IPS DF 4.7 (cell line): ENCODE measurements around the gene ABCB8.

Source experiments
- DNase-seq: peaks from one replicate; pipeline ENCODE4 v3.0.0-alpha.2; 2013; ENCODE audit warnings: low spot score; ENCODE audit errors: extremely low read depth

The ABCB8 gene

DNA sequence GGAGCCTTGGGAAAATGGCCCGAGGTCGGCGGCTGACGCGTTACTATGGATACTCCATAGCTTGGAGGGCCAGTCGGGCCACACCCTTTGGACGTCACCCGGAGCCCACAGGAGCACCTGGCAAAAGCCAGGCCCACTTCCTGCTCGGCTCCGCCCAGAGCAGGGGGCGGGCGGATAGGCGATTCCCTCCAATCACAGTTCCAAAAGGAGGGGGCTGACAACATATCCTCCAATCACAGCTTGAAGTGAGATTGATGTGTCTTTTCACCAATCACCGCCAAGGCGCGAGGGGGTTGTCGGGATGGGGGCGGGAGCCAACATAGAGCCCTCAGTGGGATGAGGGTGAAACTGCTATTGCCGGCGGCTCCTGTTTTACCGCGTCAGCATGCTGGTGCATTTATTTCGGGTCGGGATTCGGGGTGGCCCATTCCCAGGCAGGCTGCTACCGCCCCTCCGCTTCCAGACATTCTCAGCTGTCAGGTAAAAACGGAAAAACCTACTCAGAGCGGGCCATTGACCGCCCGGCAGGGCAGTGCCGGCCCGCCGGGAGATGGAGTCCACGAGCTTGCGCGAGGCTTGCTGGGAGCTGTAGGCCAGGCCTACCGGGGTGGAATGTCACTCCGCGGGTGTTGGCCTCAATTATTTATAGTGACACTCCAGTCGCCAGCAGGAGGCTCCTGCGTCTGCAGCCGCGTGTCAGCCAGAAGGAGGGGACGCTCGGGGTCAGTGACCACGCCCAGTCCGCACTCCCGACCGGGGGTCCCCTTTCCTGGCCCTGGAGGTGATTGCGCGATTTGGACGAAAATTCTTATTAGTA, at the start of gene ABCB8:
ABCB8 (plus strand) TSS at position 320 of the 817 bp plus-strand sequence; CDS start at position 386, 66 bp downstream.
- peak; percentile 93 for DNase-seq

DNA sequence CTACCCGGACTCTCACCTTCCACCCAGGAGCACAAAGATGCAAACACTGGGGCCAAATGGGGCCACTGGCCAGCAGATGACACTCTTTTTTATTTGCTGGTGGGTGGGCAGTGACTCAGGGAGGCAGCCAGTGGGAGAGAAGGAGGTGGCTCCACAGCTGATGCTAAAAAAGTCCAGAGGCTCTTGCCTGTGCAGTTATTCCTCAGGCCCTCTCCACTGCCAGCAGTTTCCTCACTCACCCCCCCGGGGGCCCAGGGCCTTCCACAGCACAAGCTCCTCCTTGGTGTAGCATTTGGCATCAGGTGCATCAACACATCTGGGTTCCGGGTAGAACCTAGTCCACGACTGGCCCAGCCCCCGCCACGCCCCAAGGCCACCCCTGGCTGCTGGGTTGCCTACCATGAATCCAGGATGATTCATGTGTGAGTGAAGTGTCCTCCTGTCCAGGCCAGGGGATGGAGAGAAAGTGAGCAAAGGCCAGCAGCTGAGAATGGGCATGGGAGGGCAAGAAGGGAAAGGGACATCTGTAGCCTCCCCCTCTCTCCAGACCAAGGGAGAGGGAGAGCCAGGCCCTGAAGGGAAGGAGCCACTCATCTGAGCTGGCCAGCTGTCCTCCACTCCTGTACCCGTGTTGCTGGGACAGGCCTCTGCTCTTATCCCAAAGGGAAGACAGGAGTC, 48.4 kb upstream of the ABCB8 start:
- no peak for DNase-seq

DNA sequence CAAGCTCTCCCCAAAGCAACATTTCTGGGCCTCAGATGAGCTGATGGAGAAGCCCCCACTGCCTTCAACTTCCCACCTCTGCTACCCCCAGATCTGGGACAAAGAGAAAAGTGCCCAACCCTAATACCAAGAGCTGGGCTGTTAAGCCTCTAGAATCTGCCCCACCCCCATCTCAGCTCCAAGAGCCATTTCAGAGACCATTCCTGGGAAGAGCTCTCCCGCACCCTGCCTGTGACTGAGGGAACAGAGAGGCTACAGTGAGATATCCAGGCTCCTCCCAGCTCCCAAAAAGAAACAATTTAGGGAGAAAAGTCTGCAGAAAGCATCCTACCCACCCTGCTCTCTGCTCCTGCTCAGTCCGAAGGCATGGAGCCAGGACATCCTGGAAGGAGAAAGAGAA, 47.6 kb upstream of the ABCB8 start:
- DNase-seq = no peak

DNA sequence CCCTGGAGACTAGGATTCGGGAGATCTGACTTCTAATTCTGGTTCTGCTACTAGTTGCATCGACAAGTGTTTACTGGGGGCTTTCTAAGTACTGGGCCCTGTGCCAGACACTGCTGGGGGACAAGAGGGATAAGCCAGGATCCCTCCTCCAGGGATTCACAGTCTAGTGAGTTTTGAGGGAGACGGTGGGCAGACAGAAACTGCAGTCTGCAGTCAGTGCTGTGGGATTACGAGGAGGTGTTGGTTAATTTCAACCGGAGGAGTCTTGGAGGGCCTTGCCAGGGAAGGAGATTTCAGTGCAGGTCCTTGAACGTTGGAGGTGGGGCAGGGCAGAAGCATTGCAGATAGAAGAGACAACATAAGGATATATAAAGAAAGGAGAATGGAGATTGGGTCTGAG, 46.6 kb upstream of the ABCB8 start:
- no peak for DNase-seq

DNA sequence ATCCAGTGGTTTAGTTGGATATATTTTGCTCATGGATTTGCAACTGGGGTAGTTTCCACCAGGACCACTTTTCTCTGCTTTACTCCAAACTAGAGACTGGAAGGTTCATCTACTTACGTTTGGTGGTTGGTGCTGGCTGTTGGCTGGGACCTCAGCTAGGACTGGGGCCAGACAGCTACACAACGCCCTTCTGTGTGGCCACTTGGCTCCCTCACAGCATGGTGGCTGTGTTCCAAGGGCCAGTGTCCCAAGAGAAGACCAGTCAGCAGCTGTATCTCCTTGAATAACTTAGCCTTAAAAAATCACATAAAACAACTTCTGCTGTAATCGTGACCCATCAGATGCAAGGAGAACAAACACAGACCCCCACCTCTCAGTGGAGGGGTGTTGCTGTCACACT, 45.9 kb upstream of the ABCB8 start:
- no peak for DNase-seq

DNA sequence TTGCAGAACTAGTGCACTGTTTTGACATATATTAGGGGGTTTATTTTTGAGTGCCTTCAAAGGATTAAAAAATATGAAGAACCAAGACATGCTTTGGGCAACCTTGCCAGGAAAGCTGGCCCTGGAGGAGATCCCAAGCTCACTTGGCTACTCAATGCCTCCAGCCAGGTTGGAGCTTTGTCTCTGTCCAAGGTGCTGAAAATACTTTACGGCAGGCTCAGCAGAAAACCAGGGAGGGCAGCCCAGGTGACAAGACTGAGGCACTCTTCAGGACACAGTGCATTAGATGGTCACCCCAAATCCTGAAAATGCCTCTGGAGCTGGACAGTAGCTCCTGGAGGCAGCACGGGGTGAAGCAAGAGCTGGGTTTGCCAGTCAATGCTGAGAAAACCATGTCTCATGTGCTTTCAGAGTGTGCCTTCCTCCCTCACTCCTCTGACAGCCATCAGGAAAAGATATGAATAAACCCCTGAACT, 44.3 kb upstream of the ABCB8 start:
- no peak for DNase-seq

DNA sequence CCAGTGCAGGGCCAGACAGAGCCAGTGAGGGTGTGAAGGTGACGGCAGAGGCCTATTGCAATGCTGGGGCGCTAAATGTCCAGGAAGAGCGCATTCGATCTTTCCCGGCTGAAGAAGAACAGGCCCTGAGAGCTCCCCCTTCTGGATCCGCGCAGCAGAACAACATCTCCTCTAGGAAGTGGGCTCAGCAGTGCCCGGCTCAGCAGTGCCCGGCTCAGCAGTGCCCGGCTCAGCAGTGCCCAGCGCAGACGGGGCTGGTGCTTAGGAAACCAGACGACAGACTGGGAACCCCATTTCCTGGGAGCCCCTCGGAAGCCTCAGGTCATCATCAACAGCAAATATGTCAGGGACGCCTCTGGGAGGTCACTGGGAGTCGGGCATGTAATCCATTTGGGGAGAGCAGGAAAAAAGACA, 42.1 kb upstream of the ABCB8 start:
- DNase-seq = no peak

DNA sequence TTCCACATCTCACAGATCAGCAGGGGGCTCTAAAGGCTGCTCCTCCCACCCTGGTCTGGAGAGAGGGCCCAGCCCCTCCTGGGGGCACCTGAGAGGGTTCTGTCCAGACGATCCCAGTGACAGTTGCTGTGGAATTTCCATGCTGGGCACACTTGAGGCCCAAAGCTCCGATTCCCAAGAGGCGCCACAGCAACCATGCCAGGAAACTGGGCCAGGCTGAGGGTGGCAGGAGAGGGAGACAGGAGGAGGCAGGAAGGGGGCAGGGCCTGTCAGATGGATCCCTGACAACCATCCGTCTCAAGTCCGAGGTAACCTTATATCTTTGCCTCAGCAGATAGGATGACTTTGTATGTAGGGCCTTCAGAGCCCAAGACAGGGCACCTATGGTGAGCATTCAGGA, 41.7 kb upstream of the ABCB8 start:
- DNase-seq = no peak

DNA sequence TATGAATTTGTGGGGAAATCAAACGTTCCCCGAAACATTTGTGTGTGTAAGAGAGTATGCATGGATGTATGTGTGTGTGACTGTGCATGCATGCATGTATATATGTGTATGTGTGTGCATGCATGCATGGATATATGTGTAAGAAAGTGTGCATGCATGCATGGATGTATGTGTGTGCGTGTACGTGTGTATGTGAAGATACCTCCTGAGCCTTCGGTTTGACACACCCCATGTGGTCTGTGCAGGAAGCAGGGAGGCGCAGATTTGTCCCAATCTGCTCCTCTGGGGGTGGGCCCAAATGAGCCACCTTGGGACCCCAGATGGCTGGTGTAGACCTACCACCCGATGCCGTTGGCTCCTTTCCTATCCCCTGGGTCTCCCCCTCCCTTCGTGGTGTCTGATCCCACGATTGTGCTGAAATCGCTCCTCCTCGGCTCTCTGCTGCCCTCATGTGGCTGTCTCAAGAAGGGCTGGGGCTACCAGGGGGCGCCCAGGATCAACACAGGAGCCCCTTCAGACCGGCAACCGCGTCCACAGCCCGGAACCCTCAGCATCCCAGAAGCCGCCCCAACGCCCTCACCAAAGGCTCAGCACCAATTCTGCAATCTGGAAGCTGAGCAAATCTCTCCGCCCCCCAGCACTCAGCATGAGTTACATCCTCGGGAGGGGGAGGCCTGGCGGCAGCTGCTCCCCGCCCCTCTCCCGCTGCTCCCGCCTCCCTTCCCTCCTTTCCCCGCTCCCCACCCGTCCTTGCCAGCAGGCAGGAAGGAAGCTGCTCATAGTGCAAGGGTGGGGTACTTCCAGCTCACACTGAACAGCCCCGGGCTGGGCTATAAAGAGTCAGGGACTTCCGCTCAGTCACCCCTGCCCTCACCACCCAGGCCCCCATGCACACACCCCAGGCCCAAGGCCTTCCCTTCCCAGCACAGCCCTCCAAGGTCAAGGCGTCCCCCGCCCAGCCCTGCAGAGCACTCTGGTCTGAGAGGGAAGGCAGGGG, 39.7 kb upstream of the ABCB8 start:
- DNase-seq = no peak

DNA sequence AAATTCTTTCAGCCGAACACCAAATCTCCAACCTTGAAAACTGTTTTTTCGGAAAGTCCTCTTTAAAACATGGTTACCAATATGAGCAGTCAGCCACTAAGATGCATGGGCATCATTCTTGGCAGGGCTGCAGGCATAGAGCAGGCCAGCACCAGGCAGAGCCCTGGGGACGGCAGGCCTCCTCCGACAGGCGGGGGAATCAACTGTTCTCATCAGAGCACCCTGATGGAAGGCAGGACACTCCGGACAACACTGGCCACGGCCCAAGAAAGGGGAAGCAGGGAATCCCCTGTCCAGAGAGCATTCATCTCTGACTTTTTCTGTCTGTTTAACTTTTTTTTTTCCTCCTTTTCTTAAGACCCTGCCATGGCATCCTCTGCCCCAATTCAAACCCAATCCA, 38.8 kb upstream of the ABCB8 start:
- DNase-seq = no peak

DNA sequence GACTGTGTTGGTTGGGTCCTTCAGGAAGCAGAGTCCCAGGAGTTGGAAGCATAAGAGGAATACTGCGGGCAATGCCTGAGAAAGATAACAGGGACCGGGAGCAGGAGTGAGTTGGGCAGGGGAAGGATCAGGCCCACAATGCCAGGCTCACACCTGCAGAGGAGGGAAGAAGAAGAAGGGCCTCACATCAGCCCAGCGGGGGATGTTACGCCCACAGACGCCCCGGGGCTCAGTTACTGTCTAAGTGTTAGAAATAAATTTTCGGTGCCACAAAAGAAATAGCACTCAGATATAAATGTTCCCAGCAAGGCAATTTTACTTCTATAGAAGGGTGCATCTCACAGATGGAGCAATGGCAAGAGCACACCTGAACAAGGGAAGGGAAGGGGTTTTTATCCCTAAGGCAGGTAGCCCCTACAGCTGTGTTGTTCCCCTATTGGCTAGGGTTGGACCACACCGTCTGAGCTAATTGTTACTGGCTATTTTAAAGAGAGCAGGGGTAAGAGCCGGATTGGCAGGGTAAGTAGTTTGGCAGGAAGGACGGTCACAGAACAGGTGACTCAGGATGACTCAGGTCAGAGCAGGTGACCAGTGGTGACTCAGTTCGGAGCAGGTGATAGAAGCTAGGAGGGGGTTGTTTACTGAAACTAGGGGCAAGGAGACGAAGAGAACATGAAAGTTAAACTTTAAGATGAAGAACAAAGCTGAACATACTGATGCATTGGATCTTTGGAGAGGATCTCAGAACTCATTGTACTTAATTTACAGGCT, 37.6 kb upstream of the ABCB8 start, which contains the start of gene NOS3:
NOS3 (plus strand) TSS at position 602 of the 771 bp plus-strand sequence. CDS start 2,787 bp downstream, outside the sequence.
- DNase-seq = no peak

DNA sequence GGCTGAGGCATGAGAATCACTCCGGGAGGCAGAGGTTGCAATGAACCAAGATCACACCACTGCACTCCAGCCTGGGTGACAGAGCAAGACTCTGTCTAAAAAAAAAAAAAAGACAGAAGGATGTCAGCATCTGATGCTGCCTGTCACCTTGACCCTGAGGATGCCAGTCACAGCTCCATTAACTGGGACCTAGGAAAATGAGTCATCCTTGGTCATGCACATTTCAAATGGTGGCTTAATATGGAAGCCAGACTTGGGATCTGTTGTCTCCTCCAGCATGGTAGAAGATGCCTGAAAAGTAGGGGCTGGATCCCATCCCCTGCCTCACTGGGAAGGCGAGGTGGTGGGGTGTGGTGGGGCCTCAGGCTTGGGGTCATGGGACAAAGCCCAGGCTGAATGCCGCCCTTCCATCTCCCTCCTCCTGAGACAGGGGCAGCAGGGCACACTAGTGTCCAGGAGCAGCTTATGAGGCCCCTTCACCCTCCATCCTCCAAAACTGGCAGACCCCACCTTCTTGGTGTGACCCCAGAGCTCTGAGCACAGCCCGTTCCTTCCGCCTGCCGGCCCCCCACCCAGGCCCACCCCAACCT, 36.1 kb upstream of the ABCB8 start:
- DNase-seq = no peak

DNA sequence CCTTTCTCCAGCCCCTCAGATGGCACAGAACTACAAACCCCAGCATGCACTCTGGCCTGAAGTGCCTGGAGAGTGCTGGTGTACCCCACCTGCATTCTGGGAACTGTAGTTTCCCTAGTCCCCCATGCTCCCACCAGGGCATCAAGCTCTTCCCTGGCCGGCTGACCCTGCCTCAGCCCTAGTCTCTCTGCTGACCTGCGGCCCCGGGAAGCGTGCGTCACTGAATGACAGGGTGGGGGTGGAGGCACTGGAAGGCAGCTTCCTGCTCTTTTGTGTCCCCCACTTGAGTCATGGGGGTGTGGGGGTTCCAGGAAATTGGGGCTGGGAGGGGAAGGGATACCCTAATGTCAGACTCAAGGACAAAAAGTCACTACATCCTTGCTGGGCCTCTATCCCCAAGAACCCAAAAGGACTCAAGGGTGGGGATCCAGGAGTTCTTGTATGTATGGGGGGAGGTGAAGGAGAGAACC, 35.4 kb upstream of the ABCB8 start:
- DNase-seq = no peak

DNA sequence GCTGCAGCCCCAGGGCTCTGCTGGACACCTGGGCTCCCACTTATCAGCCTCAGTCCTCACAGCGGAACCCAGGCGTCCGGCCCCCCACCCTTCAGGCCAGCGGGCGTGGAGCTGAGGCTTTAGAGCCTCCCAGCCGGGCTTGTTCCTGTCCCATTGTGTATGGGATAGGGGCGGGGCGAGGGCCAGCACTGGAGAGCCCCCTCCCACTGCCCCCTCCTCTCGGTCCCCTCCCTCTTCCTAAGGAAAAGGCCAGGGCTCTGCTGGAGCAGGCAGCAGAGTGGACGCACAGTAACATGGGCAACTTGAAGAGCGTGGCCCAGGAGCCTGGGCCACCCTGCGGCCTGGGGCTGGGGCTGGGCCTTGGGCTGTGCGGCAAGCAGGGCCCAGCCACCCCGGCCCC, 34.7 kb upstream of the ABCB8 start:
- DNase-seq = no peak

DNA sequence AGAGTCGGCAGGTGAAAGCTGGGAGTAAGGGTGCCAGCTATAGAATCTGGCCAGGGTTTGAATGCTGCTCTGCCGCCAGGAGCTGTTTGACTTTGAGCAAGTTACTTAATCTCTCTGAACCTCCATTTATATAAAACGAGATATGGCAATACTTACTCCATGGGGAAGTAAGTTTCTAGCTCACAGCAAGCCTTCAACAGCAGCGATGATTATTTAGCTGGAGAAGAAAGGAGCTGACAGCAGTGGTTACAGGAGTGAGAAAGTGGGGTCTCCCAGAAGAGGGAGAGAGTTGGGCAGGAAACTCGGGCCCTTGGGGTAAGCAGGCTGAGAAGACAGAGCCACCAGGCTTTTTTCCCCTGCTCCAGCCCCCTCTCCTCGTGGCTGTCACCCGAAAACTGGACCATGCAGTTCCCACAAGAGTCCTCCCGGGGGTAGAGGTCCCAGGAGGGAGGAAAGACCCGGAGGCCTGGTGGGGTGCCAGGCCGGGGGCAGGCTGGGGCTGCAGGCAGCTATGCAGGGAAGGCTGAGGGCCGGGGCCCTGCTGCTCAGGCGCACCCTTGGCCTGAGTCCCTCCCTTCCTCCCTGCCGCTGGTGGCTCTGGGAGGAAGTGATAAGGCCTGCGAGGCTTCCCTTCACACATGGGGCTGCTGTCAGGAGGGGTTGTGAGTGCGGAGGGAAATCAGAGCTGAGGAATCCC, 34.0 kb upstream of the ABCB8 start:
- DNase-seq = no peak

DNA sequence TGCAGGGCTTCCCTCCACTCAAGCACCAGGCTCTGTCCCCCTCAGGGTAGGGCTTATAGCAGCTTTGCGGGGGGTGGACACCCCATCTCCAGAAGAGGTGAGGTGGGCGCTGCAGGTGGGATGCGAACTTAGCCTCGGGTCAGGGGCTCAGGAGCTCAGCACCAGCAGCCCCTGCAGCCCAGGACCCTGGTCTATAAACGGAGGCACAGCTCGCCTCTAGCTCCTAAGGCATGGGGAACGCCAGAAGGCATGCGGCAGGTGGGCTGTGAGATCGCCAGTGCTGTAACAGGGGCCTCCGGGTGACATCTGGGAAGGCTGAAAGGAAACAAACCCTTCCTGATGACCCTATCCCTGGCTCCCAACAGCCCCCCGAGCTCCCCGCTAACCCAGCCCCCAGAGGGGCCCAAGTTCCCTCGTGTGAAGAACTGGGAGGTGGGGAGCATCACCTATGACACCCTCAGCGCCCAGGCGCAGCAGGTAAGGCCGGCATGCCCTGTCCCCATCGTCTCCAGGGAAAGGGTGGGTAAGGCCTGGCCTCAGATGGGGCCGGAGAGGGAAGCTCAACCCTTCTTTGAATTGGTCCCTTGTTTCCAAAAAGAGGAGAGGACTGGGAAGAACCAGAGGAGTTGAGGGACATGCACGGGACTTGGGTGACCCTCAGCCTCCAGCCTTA, 33.3 kb upstream of the ABCB8 start:
- DNase-seq = no peak

DNA sequence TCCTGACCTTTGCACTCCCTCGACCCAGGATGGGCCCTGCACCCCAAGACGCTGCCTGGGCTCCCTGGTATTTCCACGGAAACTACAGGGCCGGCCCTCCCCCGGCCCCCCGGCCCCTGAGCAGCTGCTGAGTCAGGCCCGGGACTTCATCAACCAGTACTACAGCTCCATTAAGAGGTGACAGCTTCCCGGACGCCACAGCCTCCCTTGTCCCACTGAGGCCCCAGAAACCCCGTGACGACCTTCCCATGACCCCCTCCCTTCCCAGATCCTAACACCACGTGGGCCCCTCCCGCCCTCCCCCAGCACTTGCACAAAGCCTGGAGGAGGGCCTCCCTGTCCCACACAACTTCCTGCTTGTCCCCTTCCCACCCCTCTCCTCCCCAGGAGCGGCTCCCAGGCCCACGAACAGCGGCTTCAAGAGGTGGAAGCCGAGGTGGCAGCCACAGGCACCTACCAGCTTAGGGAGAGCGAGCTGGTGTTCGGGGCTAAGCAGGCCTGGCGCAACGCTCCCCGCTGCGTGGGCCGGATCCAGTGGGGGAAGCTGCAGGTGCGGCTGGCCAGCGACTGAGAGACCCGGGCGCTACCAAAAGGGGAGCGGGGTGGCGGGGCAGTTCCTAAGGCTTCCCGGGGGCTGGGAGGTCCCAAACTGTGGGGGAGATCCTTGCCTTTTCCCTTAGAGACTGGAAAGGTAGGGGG, 31.7 kb upstream of the ABCB8 start:
- no peak for DNase-seq

DNA sequence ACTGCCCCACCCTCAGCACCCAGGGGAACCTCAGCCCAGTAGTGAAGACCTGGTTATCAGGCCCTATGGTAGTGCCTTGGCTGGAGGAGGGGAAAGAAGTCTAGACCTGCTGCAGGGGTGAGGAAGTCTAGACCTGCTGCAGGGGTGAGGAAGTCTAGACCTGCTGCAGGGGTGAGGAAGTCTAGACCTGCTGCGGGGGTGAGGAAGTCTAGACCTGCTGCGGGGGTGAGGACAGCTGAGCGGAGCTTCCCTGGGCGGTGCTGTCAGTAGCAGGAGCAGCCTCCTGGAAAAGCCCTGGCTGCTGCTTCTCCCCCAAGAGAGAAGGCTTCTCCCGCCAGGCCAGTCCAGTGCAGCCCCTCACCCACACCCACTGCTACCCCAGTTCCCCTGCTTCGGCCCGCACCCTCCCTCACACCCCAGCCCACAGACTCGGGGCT, 31.2 kb upstream of the ABCB8 start:
- DNase-seq = no peak
